Measurements from ENCODE around the gene CLASRP.

CLASRP gene

GRCh38 chr19:45051929-45052579 is 13.2 kb downstream of the CLASRP start:
- H3K4me1 ChIP-seq (ENCODE audit: low read length), result peaks cover 26% of the 10 kb centered on the region
- peaks cover 82% of the 10 kb centered on the region for H3K79me2 ChIP-seq (ENCODE audit: low read length)

GRCh38 chr19:45056831-45057230 is 18.0 kb downstream of the CLASRP start:
- Histone ChIP-seq H3K79me2 (ENCODE audit: low read length) (peaks cover 70% of the 10 kb centered on the region), H3K27me3 (replicated peaks; ENCODE audit: insufficient read depth, low read length) (no peaks in the 10 kb centered on the region), H3K4me1 (ENCODE audit: low read length) (no peaks in the 10 kb centered on the region), H3K9me3 (replicated peaks; ENCODE audit: insufficient read depth, low read length) (no peaks in the 10 kb centered on the region), H3K36me3 (replicated peaks; ENCODE audit: insufficient read depth, low read length) (peaks cover 18% of the 10 kb centered on the region), H3K9ac (ENCODE audit: low read length) (no peak overlapping the region), H3K9me2 (replicated peaks; ENCODE audit: insufficient read depth, low read length) (no peaks in the 10 kb centered on the region), H4K20me1 (ENCODE audit: insufficient read depth, low read length) (peaks cover 3% of the 10 kb centered on the region; the same call in 1 of the 2 replicates), H3F3A (ENCODE audit: insufficient read depth, low read length) (no peaks in the 10 kb centered on the region), H3K4me2 (ENCODE audit: low read depth, low read length) (no peak overlapping the region), H3K27ac (ENCODE audit: low read length) (no peak overlapping the region), H2AFZ (ENCODE audit: low read length) (no peak overlapping the region), H3K4me3 (ENCODE audit: low read length) (no peak overlapping the region)
- DNase-seq, result no peak
- TF ChIP-seq CTCF (IDR thresholded peaks at IDR 0.05; ENCODE audit: low read length) (no peak), EZH2phosphoT487 (IDR thresholded peaks at IDR 0.05; ENCODE audit: low read length) (no peak)

More at GRCh38 chr19:45051929-45052579, 13.2 kb downstream of the CLASRP start:
- H3F3A ChIP-seq (ENCODE audit: insufficient read depth, low read length), result peaks cover 23% of the 10 kb centered on the region
- H3K4me3 ChIP-seq (ENCODE audit: low read length), result no peak overlapping the region
- no peak overlapping the region for H3K9ac ChIP-seq (ENCODE audit: low read length)
- TF ChIP-seq EZH2 (optimal IDR thresholded peaks at IDR 0.05; ENCODE audit: low read depth, low read length) (no peak), CTCF (IDR thresholded peaks at IDR 0.05; ENCODE audit: low read length) (no peak), EZH2phosphoT487 (IDR thresholded peaks at IDR 0.05; ENCODE audit: low read length) (no peak)
- H3K27ac ChIP-seq (ENCODE audit: low read length), result no peak overlapping the region
- no peak overlapping the region for H3K4me2 ChIP-seq (ENCODE audit: low read depth, low read length)
- DNase-seq, result no peak
- H2AFZ ChIP-seq (ENCODE audit: low read length), result no peak overlapping the region
- H3K9me3 ChIP-seq (replicated peaks; ENCODE audit: insufficient read depth, low read length), result no peaks in the 10 kb centered on the region
- H3K27me3 ChIP-seq (replicated peaks; ENCODE audit: insufficient read depth, low read length), result no peaks in the 10 kb centered on the region
- H3K36me3 ChIP-seq (replicated peaks; ENCODE audit: insufficient read depth, low read length), result peaks cover 7% of the 10 kb centered on the region
- H4K20me1 ChIP-seq (ENCODE audit: insufficient read depth, low read length), result no peaks in the 10 kb centered on the region
- H3K9me2 ChIP-seq (replicated peaks; ENCODE audit: insufficient read depth, low read length), result no peaks in the 10 kb centered on the region

GRCh38 chr19:45057444-45057843 is 18.6 kb downstream of the CLASRP start:
- H2AFZ ChIP-seq (ENCODE audit: low read length), result no peak overlapping the region
- peaks cover 3% of the 10 kb centered on the region; the same call in 1 of the 2 replicates for H4K20me1 ChIP-seq (ENCODE audit: insufficient read depth, low read length)
- H3K4me1 ChIP-seq (ENCODE audit: low read length), result no peaks in the 10 kb centered on the region
- no peaks in the 10 kb centered on the region for H3K9me3 ChIP-seq (replicated peaks; ENCODE audit: insufficient read depth, low read length)
- H3K27me3 ChIP-seq (replicated peaks; ENCODE audit: insufficient read depth, low read length), result no peaks in the 10 kb centered on the region
- no peak overlapping the region for H3K27ac ChIP-seq (ENCODE audit: low read length)
- no peaks in the 10 kb centered on the region for H3K9me2 ChIP-seq (replicated peaks; ENCODE audit: insufficient read depth, low read length)
- H3F3A ChIP-seq (ENCODE audit: insufficient read depth, low read length), result no peaks in the 10 kb centered on the region
- TF ChIP-seq EZH2 (optimal IDR thresholded peaks at IDR 0.05; ENCODE audit: low read depth, low read length), result no peak
- TF ChIP-seq EZH2phosphoT487 (IDR thresholded peaks at IDR 0.05; ENCODE audit: low read length), result no peak
- no peak for TF ChIP-seq CTCF (IDR thresholded peaks at IDR 0.05; ENCODE audit: low read length)
- H3K36me3 ChIP-seq (replicated peaks; ENCODE audit: insufficient read depth, low read length), result peaks cover 15% of the 10 kb centered on the region
- H3K9ac ChIP-seq (ENCODE audit: low read length), result no peak overlapping the region
- H3K79me2 ChIP-seq (ENCODE audit: low read length), result peaks cover 67% of the 10 kb centered on the region
- H3K4me3 ChIP-seq (ENCODE audit: low read length), result no peak overlapping the region
- no peak overlapping the region for H3K4me2 ChIP-seq (ENCODE audit: low read depth, low read length)
- no peak for DNase-seq
